ENCODE results near the gene ANKRD6.

ANKRD6 gene

DNA sequence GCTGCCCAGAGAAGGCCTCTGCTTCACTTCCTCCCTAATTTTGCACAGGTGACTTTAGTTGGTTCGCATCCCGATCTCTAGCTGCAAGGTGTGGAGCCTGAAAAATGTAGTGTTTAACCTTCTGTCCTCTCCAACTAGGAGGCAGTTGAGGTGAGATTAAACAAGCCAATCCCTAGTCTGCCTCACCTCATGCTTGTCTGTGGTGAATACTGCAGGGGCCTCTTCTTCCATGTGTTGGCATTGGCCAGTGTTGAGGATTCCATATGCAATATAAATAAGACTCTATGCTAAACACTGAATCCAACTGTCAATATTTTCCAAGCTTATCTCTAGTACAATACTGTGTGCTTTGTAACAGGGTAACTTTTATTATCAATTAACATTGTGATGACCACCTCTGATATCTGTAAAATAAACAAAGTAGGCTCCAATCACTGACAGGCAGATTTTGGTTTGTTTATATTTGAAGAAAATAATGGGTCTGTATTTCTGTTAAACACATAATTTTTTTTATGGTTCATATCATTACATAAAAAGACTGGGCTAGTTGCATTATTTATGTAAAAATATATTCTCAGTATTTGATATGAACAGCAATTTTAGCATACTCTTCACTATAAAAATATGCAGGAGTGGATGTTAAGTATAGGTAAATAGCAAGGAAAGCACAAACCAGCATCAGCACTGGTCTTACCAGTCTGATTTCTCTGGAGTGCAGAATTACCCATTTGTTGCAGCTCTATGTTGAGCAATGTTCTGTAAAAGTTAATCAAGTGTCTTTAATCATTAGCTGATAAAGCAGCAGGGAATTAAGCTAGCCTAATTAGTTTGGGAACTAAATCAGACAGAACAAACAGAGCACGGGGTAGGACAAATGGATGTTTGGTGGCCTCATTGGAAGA is 74.0 kb downstream of the ANKRD6 start:
- DNase-seq (ENCODE audit: low spot score) = no peak
- FAIRE-seq = no peak

DNA sequence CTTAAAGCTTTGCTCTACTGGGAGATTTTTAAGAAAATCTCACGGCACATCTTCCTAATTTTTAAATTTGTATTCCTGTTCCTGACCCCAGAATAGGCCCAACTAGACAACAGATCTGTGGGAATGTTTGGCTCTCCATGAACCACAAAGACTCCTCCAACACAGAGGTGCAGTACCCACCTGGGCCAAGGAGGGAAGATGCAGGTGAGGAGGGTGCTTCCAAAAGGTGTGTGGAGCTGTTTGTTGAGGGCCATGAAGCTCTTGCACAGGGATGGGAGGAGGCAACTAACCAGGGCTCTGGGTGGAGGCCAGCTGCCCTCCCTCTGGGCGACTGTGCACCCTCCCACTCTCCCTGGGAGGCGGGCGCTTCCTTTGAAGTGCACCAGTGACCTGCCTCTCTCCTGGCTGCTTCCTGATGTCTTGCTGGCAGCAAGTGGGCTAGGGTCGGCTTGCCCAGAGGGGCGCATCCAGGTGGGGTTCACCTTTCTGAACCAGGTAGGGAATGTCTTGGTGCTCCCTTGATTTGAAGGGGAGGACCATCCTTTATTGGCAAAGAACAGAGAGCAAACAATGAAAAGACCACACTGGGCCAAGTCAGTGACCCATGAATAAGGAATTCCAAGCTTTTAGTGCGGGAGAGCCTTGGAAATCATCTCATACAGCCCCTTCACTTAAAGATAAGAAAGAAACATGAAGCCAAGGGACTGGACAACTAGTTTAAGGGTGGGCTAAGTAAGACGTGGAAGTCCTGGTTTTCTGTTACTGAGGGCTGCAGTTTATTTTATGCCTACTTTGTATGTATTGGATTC is 76.0 kb downstream of the ANKRD6 start:
- FAIRE-seq = no peak
- no peak for DNase-seq (ENCODE audit: low spot score)

GRCh38 chr6:89509777-89510281 is 76.9 kb downstream of the ANKRD6 start:
- FAIRE-seq (no peak), DNase-seq (ENCODE audit: low spot score) (no peak)

DNA sequence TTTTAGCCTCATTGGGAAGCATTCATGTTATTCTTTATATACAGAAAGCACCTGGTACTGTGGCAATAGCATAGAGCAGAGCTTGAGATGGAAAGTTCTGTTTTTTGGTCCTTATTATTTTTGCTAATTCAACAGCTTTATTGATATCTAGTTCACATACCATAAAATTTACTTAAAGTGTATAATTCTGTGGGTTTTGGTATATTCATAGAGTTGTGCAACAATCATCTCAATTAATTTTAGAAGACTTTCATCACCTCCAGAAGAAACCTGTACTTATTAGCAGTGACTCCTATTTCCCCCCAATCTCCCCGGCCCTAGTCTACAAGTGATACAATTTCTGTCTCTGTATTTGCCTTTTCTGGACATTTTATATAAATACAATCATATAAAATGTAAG is 77.4 kb downstream of the ANKRD6 start:
- FAIRE-seq = no peak

DNA sequence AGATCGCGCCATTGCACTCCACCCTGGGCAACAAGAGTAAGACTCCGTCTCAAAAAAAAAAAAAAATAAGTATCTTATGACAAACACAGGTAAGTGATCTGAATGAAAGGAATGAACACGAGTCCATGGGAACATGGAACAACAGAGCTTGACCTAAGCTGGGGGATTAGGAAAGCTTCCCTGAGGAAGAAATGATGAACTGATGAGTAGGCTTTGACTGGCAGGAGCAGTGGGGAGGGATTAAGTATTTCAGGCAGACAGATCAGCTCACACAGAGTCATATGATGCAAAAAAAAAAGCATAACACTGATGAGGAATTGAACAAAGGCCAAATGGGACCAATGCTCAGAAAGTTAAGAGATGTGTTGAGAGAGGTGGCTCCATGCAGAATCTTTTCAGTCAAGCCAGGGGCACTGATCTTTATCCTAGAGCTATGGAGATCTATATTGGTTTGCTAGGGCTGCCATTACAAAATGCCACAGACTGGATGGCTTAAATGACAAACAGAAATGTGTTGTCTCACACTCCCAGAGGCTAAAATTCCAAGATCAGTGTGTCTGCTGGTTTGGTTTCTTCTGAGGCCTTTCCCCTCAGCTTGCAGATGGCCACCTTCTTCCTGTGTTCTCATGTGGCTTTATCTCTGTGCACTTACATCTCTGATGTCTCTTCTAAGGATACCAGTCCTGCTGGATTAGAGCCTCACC is 85.6 kb downstream of the ANKRD6 start:
- FAIRE-seq (no peak), DNase-seq (ENCODE audit: low spot score) (no peak)

More for the DNA sequence above, 77.4 kb downstream of the ANKRD6 start:
- DNase-seq (ENCODE audit: low spot score) = no peak

GRCh38 chr6:89520736-89521135 is 87.8 kb downstream of the ANKRD6 start:
- DNase-seq (ENCODE audit: low spot score) (no peak), FAIRE-seq (no peak)

GRCh38 chr6:89522778-89523177 is 89.8 kb downstream of the ANKRD6 start:
- FAIRE-seq (no peak), DNase-seq (ENCODE audit: low spot score) (no peak)

- DNase-seq (ENCODE audit: low spot score) (no peak), FAIRE-seq (no peak)
These were observed 93.0 kb downstream of the ANKRD6 start for GRCh38 chr6:89525786-89526562.

GRCh38 chr6:89526563-89526869 is 93.6 kb downstream of the ANKRD6 start:
- FAIRE-seq = no peak
- no peak for DNase-seq (ENCODE audit: low spot score)

DNA sequence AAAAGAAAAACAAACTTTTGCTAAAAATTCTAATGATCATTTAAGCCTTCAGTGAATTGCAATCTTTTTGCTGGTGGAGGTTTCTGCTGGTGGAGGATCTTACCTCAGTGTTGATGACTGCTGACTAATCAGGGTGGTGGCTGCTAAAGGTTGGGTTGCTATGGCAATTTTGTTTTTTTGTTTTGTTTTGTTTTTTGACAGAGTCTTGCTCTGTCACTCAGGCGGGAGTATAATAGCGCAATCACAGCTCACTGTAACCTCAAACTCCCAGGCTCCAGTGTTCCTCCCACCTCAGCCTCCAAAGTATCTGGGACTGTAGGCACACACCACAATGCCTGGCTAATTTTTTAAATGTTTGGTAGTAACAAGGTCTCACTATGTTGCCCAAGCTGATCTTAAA is 94.7 kb downstream of the ANKRD6 start:
- FAIRE-seq (no peak), DNase-seq (ENCODE audit: low spot score) (no peak)

DNA sequence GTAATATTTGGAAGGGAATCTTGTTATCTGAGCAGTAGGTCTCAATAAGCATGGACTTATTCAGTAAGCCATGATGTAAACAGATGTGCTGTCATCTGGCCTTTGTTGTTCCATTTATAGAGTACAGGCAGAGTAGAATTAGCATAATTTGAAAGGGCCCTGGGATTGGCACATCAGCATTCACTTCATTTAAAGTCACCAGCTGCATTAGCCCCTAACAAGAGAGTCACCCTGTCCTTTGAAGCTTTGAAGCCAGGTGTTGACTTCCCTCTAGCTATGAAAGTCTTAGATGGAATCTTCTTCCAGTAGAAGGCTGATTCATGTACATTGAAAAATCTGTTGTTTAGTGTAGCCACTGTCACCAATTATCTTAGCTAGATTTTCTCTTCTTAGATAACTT is 95.9 kb downstream of the ANKRD6 start:
- FAIRE-seq (no peak), DNase-seq (ENCODE audit: low spot score) (no peak)

DNA sequence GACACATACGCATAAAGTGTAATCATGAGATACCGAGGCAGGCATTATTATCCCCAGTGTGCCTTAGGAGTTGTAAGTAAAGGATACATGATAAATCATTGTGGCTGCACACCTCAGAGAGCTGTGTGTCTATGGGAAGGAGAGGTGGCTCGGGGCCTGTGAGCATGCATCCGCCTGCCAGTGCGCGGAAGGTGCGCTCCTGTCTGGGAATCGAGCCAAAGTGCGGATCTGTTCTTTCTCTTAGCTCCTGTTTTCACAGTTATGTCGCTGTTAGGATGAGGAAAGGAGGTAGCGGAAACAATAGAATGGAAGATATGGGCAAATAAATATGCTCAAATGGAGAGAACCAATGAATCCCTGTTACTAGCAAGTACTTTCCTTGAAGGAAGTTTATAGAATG is 98.0 kb downstream of the ANKRD6 start:
- no peak for FAIRE-seq
- no peak for DNase-seq (ENCODE audit: low spot score)

- no peak for DNase-seq (ENCODE audit: low spot score)
These were observed 103.3 kb downstream of the ANKRD6 start for GRCh38 chr6:89536231-89536630.

GRCh38 chr6:89539779-89540178 is 106.8 kb downstream of the ANKRD6 start:
- DNase-seq (ENCODE audit: low spot score) = no peak
- no peak for FAIRE-seq

More at GRCh38 chr6:89536231-89536630, 103.3 kb downstream of the ANKRD6 start:
- no peak for FAIRE-seq

DNA sequence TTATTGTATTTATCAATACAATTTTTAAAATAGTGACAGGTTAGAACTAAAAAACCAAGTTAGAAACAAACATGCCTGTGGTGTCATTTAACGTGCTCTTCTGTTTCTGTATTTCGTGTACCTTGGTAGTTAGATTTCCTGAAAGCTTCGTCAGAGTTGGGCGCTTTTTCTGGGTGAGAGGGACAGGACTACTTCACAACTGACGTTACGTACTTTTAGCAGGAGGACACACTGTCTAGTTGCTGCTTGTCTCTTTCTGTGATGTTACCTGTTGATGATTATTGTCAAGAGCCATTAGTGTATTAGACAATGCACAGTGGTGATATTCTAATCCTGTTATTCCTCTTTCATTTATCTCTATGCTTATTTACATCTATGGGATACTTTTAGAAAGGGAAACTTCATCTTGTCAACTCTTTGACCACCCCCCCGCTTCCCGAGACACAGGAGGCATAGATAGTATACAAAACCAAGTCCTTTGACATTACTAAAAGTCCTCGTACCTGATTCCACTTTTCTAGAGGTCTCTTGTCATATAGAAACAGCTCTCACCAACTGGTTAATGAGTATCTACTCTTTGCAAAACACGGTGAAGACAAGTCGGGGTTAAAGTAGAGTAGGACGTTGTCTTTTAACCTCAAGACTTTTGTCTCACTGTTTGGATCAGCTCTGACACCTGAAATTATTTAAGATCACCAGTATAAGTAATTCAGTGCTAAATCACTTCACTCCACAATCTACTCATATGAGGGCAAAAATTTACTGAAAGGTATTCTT is 109.3 kb downstream of the ANKRD6 start:
- DNase-seq (ENCODE audit: low spot score) (no peak), FAIRE-seq (no peak)

GRCh38 chr6:89542866-89543265 is 109.9 kb downstream of the ANKRD6 start:
- FAIRE-seq (no peak), DNase-seq (ENCODE audit: low spot score) (no peak)

DNA sequence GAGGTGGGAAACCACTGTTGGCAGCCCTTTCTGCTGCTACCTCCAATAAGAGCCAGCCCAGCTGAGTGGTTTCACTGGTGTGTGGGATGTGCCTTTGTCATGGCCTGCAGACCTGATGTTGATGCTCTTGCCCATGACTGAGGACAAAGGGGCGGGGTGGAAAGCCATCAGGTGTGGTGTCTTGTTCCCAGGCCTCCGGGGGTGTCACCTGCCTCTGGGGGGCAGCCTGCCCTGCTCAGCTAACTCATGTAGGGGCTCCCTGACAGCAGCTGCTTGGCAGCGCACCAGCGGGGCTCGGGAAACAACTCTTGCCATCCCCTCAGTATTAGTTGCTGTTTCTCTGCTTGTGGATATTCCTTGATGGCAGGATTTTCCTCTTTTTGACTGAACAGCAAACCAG is 114.3 kb downstream of the ANKRD6 start:
- FAIRE-seq (no peak), DNase-seq (ENCODE audit: low spot score) (no peak)

GRCh38 chr6:89553431-89553830 is 120.5 kb downstream of the ANKRD6 start:
- FAIRE-seq = no peak
- no peak for DNase-seq (ENCODE audit: low spot score)

GRCh38 chr6:89554106-89554505 is 121.2 kb downstream of the ANKRD6 start:
- FAIRE-seq = no peak

GRCh38 chr6:89555031-89555430 is 122.1 kb downstream of the ANKRD6 start:
- FAIRE-seq = no peak

More at GRCh38 chr6:89554106-89554505, 121.2 kb downstream of the ANKRD6 start:
- no peak for DNase-seq (ENCODE audit: low spot score)

More at GRCh38 chr6:89555031-89555430, 122.1 kb downstream of the ANKRD6 start:
- no peak for DNase-seq (ENCODE audit: low spot score)
